ENCODE measurements around the gene SLC2A13.
"Not testable (repeated sequence)": the region's sequence is repeated elsewhere in the genome, so short reads cannot be mapped to it uniquely, and the experiment has no call there.

Gene SLC2A13

GRCh38 chr12:39868328-39868725 is 237.6 kb downstream of the SLC2A13 start:
- DNase-seq (ENCODE audit: low read depth in 2 of 2): no peak

GRCh38 chr12:39867631-39868327 is 238.1 kb downstream of the SLC2A13 start:
- no peak for DNase-seq (ENCODE audit: low read depth in 2 of 2)

- no peak for DNase-seq (ENCODE audit: low read depth in 2 of 2)
Observed at GRCh38 chr12:39866135-39866534, 239.7 kb downstream of the SLC2A13 start.

GRCh38 chr12:39860695-39861094 is 245.2 kb downstream of the SLC2A13 start:
- no peak for DNase-seq (ENCODE audit: low read depth in 2 of 2)

GRCh38 chr12:39853003-39853402 is 252.9 kb downstream of the SLC2A13 start:
- no peak for DNase-seq (ENCODE audit: low read depth in 2 of 2)

GRCh38 chr12:39852346-39852745 is 253.5 kb downstream of the SLC2A13 start:
- no peak for DNase-seq (ENCODE audit: low read depth in 2 of 2)

- DNase-seq (ENCODE audit: low read depth in 2 of 2): not testable (repeated sequence)
Observed at GRCh38 chr12:39848218-39848617, 257.7 kb downstream of the SLC2A13 start.

GRCh38 chr12:39846971-39847650 is 258.8 kb downstream of the SLC2A13 start:
- no peak for DNase-seq (ENCODE audit: low read depth in 2 of 2)

GRCh38 chr12:39846304-39846703 is 259.6 kb downstream of the SLC2A13 start:
- DNase-seq (ENCODE audit: low read depth in 2 of 2): no peak

GRCh38 chr12:39840422-39840821 is 265.5 kb downstream of the SLC2A13 start:
- no peak for DNase-seq (ENCODE audit: low read depth in 2 of 2)

- no peak for DNase-seq (ENCODE audit: low read depth in 2 of 2)
Observed at GRCh38 chr12:39839072-39839471, 266.8 kb downstream of the SLC2A13 start.

GRCh38 chr12:39835517-39836489 is 270.1 kb downstream of the SLC2A13 start:
- DNase-seq (ENCODE audit: low read depth in 2 of 2): no peak

- DNase-seq (ENCODE audit: low read depth in 2 of 2): no peak
Observed at GRCh38 chr12:39831587-39832315, 274.1 kb downstream of the SLC2A13 start.

- no peak for DNase-seq (ENCODE audit: low read depth in 2 of 2)
Observed at GRCh38 chr12:39830852-39831520, 274.9 kb downstream of the SLC2A13 start.

- DNase-seq (ENCODE audit: low read depth in 2 of 2): no peak
Observed at GRCh38 chr12:39830171-39830570, 275.7 kb downstream of the SLC2A13 start.

GRCh38 chr12:39824505-39825212 is 281.2 kb downstream of the SLC2A13 start:
- DNase-seq (ENCODE audit: low read depth in 2 of 2): no peak

GRCh38 chr12:39816671-39817185 is 289.2 kb downstream of the SLC2A13 start:
- DNase-seq (ENCODE audit: low read depth in 2 of 2): no peak

GRCh38 chr12:39815746-39816145 is 290.1 kb downstream of the SLC2A13 start:
- no peak for DNase-seq (ENCODE audit: low read depth in 2 of 2)

GRCh38 chr12:39814626-39815025 is 291.3 kb downstream of the SLC2A13 start:
- no peak for DNase-seq (ENCODE audit: low read depth in 2 of 2)

- DNase-seq (ENCODE audit: low read depth in 2 of 2): no peak
Observed at GRCh38 chr12:39813776-39814175, 292.1 kb downstream of the SLC2A13 start.

All from stimulated activated CD4-positive, alpha-beta T cell treated with anti-CD3 and anti-CD28 coated beads, Interleukin-4, amount 100 ng/mL, for 48 hours (primary cell).